Mesothelial cell of epicardium (in vitro differentiated cells): ENCODE data around the gene PPL. TPM values are rescaled to one million over a fixed set of nuclear protein-coding genes. Genes with fewer than 3 reads are reported as not detected.

Source experiments
- DNase-seq, 2 experiments: peaks; one replicate each; pipeline ENCODE4 v3.0.0; 2021; ENCODE audit warnings: low spot score in 2 of 2; ENCODE audit not compliant: unreplicated experiment in 2 of 2
- H3K27ac Mint-ChIP-seq: 2 replicates; pipeline ENCODE4 v1.8.0; 2021; ENCODE audit warnings: mixed read lengths
- H3K27me3 Mint-ChIP-seq: 2 replicates; pipeline ENCODE4 v1.8.0; 2021; ENCODE audit warnings: low read depth, mixed read lengths
- H3K36me3 Mint-ChIP-seq: 2 replicates; pipeline ENCODE4 v1.8.0; 2021; ENCODE audit warnings: mixed read lengths
- H3K4me1 Mint-ChIP-seq: 2 replicates; pipeline ENCODE4 v1.8.0; 2021; ENCODE audit warnings: mixed read lengths
- H3K4me3 Mint-ChIP-seq: 2 replicates; pipeline ENCODE4 v1.8.0; 2021; ENCODE audit warnings: mild to moderate bottlenecking, moderate library complexity, mixed read lengths
- H3K9me3 Mint-ChIP-seq: 2 replicates; pipeline ENCODE4 v1.8.0; 2021; ENCODE audit warnings: mixed read lengths
- CTCF ChIP-seq: fragments of 200-600 bp; sonication (generic); IDR thresholded peaks from one replicate; pipeline ENCODE4 v1.5.0; 2021; ENCODE audit warnings: antibody characterized with exemption; ENCODE audit not compliant: unreplicated experiment
- total RNA-seq: library from RNA; stranded (reverse); gene quantifications from 3 replicates; pipeline ENCODE4 v1.2.1, GENCODE V29; 2021

PPL gene
- total RNA-seq, 1 donor from 2014 or later, result 36.8 TPM

- H3K36me3 Mint-ChIP-seq, result no peaks in the 10 kb centered on the region
- H3K4me1 Mint-ChIP-seq, result peaks cover 18% of the 10 kb centered on the region
- H3K27me3 Mint-ChIP-seq, result peaks cover 41% of the 10 kb centered on the region
- H3K27ac Mint-ChIP-seq, result peak overlapping the region; percentile 81
- DNase-seq, result no peak
- no peak for TF ChIP-seq CTCF
- peak overlapping the region; percentile 65 for H3K4me3 Mint-ChIP-seq
- H3K9me3 Mint-ChIP-seq, result no peaks in the 10 kb centered on the region
Measured at GRCh38 chr16:4937782-4938682, 1.1 kb upstream of the PPL start.

GRCh38 chr16:4936181-4936990 lies 562 bp downstream of the PPL start:
- Mint-ChIP-seq H3K27me3 (peaks cover 41% of the 10 kb centered on the region), H3K36me3 (no peaks in the 10 kb centered on the region), H3K27ac (peak overlapping the region; percentile 89), H3K4me1 (peaks cover 14% of the 10 kb centered on the region), H3K4me3 (peak overlapping the region; percentile 86), H3K9me3 (no peaks in the 10 kb centered on the region)
- TF ChIP-seq CTCF, result no peak
- peak in 1 of 2 experiments; percentile 46 for DNase-seq

GRCh38 chr16:4935241-4935855 lies 1.6 kb downstream of the PPL start:
- Mint-ChIP-seq H3K27ac (peak overlapping the region; percentile 71), H3K9me3 (no peaks in the 10 kb centered on the region), H3K36me3 (no peaks in the 10 kb centered on the region), H3K4me3 (peak overlapping the region; percentile 86), H3K27me3 (peaks cover 38% of the 10 kb centered on the region), H3K4me1 (peaks cover 12% of the 10 kb centered on the region)
- no peak for DNase-seq
- no peak for TF ChIP-seq CTCF

GRCh38 chr16:4934591-4934990 lies 2.4 kb downstream of the PPL start:
- Mint-ChIP-seq H3K27ac (no peak overlapping the region), H3K36me3 (peaks cover 3% of the 10 kb centered on the region), H3K9me3 (no peaks in the 10 kb centered on the region), H3K4me1 (peaks cover 12% of the 10 kb centered on the region), H3K4me3 (peak overlapping the region; percentile 86), H3K27me3 (peaks cover 38% of the 10 kb centered on the region)
- no peak for DNase-seq
- TF ChIP-seq CTCF, result no peak

- peaks cover 8% of the 10 kb centered on the region for H3K36me3 Mint-ChIP-seq
- H3K4me1 Mint-ChIP-seq, result peaks cover 12% of the 10 kb centered on the region
- no peaks in the 10 kb centered on the region for H3K9me3 Mint-ChIP-seq
- no peak overlapping the region for H3K27ac Mint-ChIP-seq
- no peak for TF ChIP-seq CTCF
- peaks cover 38% of the 10 kb centered on the region for H3K27me3 Mint-ChIP-seq
- DNase-seq, result no peak
- H3K4me3 Mint-ChIP-seq, result no peak overlapping the region
Measured at GRCh38 chr16:4933871-4934395, 3.0 kb downstream of the PPL start.
